ENCODE results near the gene EXOSC7.

Gene EXOSC7

DNA sequence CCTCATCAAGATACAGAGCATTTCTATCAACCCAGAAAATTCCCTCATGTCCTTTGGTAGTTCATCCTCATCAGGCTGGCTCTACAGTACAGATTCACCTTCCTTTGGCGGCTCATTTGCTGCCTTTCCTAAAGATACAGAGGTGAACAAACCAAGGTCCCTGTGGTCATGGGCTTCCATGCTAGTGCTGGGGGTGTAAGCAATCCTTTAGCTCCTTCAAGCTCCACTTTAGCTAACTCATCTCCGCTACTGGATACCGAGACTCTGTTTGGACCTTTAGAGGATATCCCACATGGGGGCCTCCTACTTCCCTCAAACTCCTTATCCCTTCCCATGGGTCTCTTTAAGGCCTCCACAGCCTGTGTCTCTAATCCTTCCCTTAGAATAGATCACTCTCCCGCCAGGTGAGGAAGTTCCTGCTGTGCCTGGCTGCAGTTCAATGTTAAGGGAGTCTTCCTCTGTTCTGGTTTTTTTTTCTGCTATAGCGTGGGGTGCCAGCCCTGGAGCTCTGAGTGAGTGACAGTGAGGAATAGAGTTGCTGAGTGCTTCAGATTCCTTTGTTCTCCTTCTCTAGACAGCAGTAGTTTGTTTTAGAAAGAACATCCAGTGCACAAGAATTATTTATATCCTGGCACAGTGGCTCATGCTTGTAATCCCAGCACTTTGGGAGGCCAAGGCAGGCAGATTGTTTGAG lies 80.7 kb downstream of the EXOSC7 start:
- no peak for DNase-seq

DNA sequence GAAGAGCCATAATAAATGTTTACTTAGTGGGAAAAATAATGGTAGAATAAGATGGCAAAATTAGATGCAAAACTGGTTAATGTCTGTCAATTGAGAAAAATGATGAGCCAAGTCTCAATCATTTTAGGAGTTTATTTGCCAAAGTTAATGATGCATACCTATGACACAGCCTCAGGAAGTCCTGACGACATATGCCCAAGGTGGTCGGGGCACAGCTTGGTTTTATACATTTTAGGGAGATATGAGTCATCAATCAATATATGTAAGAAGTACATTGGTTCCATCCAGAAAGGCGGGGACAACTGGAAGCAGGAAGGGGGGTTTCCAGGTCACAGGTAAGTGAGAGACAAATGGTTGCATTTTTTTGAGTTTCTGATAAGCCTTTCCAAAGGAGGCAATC lies 81.5 kb downstream of the EXOSC7 start:
- no peak for DNase-seq

DNA sequence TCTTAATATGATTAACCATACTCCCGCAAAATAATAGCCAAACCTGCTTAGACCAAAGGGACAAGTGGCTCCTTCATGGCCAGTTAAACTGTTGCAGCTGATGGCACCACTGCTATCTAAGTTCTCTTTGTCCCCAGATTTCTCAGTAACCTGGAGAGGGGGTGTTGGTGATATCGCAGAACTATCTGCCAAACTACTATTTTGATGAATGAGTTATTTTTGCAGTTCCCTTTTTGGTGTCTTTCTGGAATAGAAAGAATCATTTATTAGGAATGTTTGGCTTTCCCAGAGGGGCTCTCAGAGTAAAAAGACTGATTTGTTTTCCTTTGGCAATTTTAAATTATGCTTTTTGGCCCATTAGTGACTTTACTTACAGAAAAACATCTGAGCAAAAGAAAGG lies 83.1 kb downstream of the EXOSC7 start:
- no peak for DNase-seq

DNA sequence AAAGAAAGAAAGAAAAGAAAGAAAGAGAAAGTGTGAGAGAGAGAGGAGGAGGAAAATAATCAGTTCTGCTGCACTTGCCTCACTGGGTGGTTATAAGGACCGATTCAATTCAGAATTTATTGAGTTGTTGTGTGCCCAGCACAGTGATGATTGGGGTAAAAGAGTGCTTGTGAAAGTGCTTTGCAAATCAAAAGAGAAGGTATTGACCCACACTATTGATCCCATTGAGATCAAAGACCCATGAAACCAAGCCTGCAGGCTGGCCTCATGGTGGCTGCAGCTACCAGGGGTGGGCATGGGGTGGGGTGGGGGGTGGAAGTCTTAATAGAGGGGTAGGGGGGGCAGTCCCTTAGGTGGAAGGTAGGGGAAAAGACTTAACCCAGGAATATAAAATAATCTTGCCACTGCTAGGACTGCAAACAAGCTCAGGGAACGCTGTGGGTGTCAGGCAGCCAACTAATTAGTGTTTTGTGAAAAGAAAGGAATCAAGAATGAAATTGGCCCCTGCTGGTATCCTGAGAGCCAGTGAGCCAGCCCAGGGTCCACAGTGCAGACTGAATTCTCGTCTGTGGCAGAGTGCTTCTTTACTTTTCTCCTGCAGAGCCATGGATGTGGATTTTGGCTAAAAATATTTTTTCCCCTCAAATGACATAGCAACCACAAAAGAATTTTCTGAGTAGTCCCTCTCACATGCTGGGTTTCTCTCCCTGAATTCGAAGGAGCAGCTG lies 84.3 kb downstream of the EXOSC7 start:
- no peak for DNase-seq
